Lung (tissue), 12 donors: ENCODE data around the gene LNX2. TPM values are rescaled to one million over a fixed set of nuclear protein-coding genes. Genes with fewer than 3 reads are reported as not detected.

ENCODE experiments used
- ATAC-seq: fragments of 200-7000 bp; cut with Tn5 transposase; one replicate; pipeline ENCODE4 v1.9.1; 2020; ENCODE audit warnings: moderate number of reproducible peaks; ENCODE audit not compliant: insufficient read depth, low FRiP score
- DNase-seq, 3 donors: peaks; one replicate each; pipeline ENCODE4 v3.0.0-alpha.2; 2013 to 2017
- H3K27ac ChIP-seq, 2 donors: one replicate each; pipeline ENCODE4 v1.5.1; 2013; ENCODE audit warnings: mild to moderate bottlenecking in 2 of 2, moderate library complexity in 2 of 2, control low read depth in 1 of 2, inconsistent platforms in 1 of 2, low read depth in 1 of 2, low read length in 1 of 2
- H3K27me3 ChIP-seq, 3 donors: one replicate each; pipeline ENCODE4 v1.5.1; 2013; ENCODE audit warnings: low read length in 2 of 3; ENCODE audit not compliant: control insufficient read depth in 3 of 3, insufficient read depth in 3 of 3
- H3K36me3 ChIP-seq, 4 donors: one replicate each; pipeline ENCODE4 v1.5.1; 2013; ENCODE audit warnings: low read length in 4 of 4, mild to moderate bottlenecking in 1 of 4, moderate library complexity in 1 of 4; ENCODE audit not compliant: control insufficient read depth in 4 of 4, insufficient read depth in 4 of 4
- H3K4me1 ChIP-seq, 5 donors: one replicate each; pipeline ENCODE4 v1.5.1; 2013; ENCODE audit warnings: low read length in 5 of 5, mild to moderate bottlenecking in 2 of 5, moderate library complexity in 1 of 5; ENCODE audit not compliant: control insufficient read depth in 5 of 5, insufficient read depth in 5 of 5
- H3K4me3 ChIP-seq: one replicate; pipeline ENCODE4 v1.5.1; 2013; ENCODE audit warnings: mild to moderate bottlenecking, control low read depth, moderate library complexity
- H3K9ac ChIP-seq, 2 donors: one replicate each; pipeline ENCODE4 v1.5.1; 2013; ENCODE audit warnings: low read length in 2 of 2, control low read depth in 1 of 2; ENCODE audit not compliant: insufficient read depth in 1 of 2
- H3K9me3 ChIP-seq, 4 donors: one replicate each; pipeline ENCODE4 v1.5.1; 2013; ENCODE audit warnings: low read length in 3 of 4, mild to moderate bottlenecking in 1 of 4, moderate library complexity in 1 of 4; ENCODE audit not compliant: control insufficient read depth in 4 of 4, insufficient read depth in 3 of 4
- WGBS, 2 donors: extraction: QIAGEN DNeasy Blood & Tissue Kit; methylation state at CpG; one replicate each; pipeline ENCODE4 v1.1.7; 2013; 5-methylcytosine and 5-hydroxymethylcytosine counted together
- polyA plus RNA-seq, 2 donors: library from polyadenylated mRNA; stranded (reverse); fragments of 200-250 nt; gene quantifications; one replicate each; pipeline ENCODE4 v1.2.1, GENCODE V29; 2013
- total RNA-seq, 2 donors: library from RNA; depleted of rRNA in 1 of 2; stranded (reverse); fragments of >200 nt in 1 of 2; gene quantifications; one replicate each; pipeline ENCODE4 v1.2.1, GENCODE V29; 2014 to 2021
- TF ChIP-seq, protein P1 (sequence below): IDR thresholded peaks from 2 replicates; pipeline ENCODE4 v1.5.1; 2012; ENCODE audit warnings: mild to moderate bottlenecking; ENCODE audit errors: control extremely low read depth, extremely low read depth
- donor health status: control.
- donor health status: control.
- donor health status: Bipolar disorder and iron deficiency.
- donor health status: healthy.
- donor health status: DM: yes; HTN: yes; CAD: no.

Gene LNX2
- total and polyA plus RNA-seq, 4 donors: 12.6 to 49.2 (median 22.3) TPM

DNA sequence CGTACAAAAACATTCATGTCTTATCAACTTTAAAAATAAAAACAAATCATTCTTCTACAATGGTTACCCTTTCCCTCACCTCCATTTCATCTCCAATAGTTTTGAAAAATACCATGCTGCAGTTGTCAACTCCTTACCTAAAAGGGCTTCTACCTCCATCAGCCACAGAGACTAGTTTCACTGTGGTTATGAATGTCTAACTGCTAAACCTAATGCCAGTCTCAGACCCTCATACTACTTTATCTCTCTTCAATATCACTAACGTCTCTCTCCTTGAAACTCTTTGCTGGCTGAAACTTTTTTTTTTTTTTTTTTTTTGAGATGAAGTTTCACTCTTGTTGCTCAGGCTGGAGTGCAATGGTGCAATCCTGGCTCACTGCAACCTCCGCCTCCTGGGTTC is 27.1 kb downstream of the LNX2 start:
- no peak for ATAC-seq
- Histone ChIP-seq H3K4me1 (peaks cover 0 to 20% (median 0%) of the 10 kb centered on the region in 5 donors), H3K9me3 (no peaks in the 10 kb centered on the region), H3K9ac (no peak overlapping the region), H3K27me3 (no peaks in the 10 kb centered on the region), H3K4me3 (no peak overlapping the region), H3K27ac (no peak overlapping the region), H3K36me3 (no peaks in the 10 kb centered on the region)
- TF ChIP-seq, protein P1, sequence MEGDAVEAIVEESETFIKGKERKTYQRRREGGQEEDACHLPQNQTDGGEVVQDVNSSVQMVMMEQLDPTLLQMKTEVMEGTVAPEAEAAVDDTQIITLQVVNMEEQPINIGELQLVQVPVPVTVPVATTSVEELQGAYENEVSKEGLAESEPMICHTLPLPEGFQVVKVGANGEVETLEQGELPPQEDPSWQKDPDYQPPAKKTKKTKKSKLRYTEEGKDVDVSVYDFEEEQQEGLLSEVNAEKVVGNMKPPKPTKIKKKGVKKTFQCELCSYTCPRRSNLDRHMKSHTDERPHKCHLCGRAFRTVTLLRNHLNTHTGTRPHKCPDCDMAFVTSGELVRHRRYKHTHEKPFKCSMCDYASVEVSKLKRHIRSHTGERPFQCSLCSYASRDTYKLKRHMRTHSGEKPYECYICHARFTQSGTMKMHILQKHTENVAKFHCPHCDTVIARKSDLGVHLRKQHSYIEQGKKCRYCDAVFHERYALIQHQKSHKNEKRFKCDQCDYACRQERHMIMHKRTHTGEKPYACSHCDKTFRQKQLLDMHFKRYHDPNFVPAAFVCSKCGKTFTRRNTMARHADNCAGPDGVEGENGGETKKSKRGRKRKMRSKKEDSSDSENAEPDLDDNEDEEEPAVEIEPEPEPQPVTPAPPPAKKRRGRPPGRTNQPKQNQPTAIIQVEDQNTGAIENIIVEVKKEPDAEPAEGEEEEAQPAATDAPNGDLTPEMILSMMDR: no peak
- 71 to 73% methylated on average over 3 of the region's 3 CpGs for WGBS, 2 donors
- no peak for DNase-seq

DNA sequence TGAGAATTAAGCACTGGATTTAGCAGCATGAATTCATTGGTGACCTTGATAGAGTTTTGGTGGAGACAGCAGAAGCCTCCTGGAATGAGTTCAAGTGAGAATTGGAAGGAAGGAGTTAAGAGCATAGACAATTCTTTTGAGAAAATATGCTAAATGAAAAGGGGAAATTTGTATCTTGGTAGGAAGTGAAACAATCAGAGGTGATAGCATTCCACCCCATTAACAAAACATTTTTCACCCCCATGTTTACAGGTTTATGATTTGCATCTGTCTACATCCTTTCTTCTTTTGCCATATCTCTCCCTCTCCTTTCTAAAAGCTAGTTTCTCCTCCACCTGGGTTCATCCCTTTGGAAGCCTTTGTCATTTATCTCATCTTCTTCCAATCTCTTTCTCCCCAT is 27.5 kb downstream of the LNX2 start:
- H3K4me3 ChIP-seq: no peak overlapping the region
- DNase-seq (no peak), ATAC-seq (no peak)
- TF ChIP-seq, protein P1: no peak
- H3K4me1 ChIP-seq: peaks cover 0 to 17% (median 0%) of the 10 kb centered on the region in 5 donors
- no peaks in the 10 kb centered on the region for H3K27me3 ChIP-seq
- H3K27ac ChIP-seq: no peak overlapping the region
- no peaks in the 10 kb centered on the region for H3K36me3 ChIP-seq
- no peaks in the 10 kb centered on the region for H3K9me3 ChIP-seq
- H3K9ac ChIP-seq: no peak overlapping the region

DNA sequence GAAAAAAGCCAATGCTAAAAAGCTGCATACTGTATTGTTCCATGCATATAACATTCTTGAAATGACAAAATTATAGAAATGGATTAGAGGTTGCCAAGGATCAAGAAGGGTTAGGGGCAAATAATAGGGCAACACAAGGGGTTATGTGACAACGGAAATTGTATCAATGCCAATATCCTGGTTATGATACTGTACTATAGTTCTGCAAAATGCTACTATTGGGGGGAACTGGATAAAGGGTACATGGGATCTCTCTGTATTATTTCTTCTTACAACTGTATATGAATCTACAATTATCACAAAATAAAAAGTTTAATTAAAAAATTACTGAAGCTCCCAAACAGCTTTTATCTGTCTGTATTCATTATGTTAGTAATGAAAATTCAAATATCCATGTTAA is 31.9 kb downstream of the LNX2 start:
- Histone ChIP-seq H3K27me3 (no peaks in the 10 kb centered on the region), H3K4me3 (no peak overlapping the region), H3K27ac (no peak overlapping the region), H3K4me1 (peaks cover 0 to 23% (median 0%) of the 10 kb centered on the region in 5 donors), H3K36me3 (no peaks in the 10 kb centered on the region), H3K9me3 (no peaks in the 10 kb centered on the region), H3K9ac (no peak overlapping the region)
- WGBS, 2 donors: 92 to 96% methylated on average over 1 of the region's 1 CpG
- no peak for DNase-seq
- TF ChIP-seq, protein P1: no peak
- no peak for ATAC-seq

DNA sequence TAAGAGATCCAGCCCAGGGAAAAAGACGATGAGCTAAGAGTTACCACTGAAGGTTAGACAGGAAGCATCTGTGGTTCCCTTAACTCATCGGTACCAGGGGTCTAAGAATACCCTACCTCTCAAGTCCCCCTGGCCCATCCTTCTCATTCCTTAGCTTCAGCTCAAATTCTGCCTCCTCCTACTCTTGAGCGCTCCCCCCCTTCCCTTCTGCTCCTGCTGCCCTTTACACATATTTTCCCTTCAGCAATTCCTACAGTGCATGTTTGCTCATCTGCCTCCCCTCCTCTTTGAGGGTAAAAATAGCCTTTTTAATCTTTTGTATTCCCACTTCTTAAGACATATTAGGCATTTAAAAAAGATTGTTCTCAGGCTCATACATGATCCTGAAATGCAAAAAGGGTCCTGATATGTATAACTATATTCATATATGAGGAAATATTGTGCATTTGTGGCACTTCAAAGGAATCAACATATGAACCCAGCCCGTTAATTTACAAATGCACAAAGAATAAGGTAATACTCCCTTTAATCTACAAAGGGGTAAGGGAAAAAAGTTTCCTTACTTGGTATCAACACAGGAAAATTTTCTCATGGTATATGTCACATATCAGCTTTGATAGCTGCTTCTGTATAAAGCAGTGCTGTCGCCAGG is 33.1 kb downstream of the LNX2 start:
- Histone ChIP-seq H3K9ac (no peak overlapping the region), H3K27ac (no peak overlapping the region), H3K4me3 (no peak overlapping the region), H3K4me1 (peaks cover 0 to 24% (median 0%) of the 10 kb centered on the region in 5 donors), H3K36me3 (no peaks in the 10 kb centered on the region), H3K27me3 (no peaks in the 10 kb centered on the region), H3K9me3 (no peaks in the 10 kb centered on the region)
- 60 to 73% methylated on average over 5 of the region's 5 CpGs for WGBS, 2 donors
- DNase-seq (no peak), ATAC-seq (no peak)
- TF ChIP-seq, protein P1: no peak
